ENCODE data around the gene FKBP2.

The FKBP2 gene

GRCh38 chr11:64265176-64266160 is 24.6 kb downstream of the FKBP2 start:
- no peak for DNase-seq

GRCh38 chr11:64266339-64266738 is 25.4 kb downstream of the FKBP2 start:
- no peak for DNase-seq

GRCh38 chr11:64267207-64267945 is 26.5 kb downstream of the FKBP2 start:
- DNase-seq: peak; percentile 77

DNA sequence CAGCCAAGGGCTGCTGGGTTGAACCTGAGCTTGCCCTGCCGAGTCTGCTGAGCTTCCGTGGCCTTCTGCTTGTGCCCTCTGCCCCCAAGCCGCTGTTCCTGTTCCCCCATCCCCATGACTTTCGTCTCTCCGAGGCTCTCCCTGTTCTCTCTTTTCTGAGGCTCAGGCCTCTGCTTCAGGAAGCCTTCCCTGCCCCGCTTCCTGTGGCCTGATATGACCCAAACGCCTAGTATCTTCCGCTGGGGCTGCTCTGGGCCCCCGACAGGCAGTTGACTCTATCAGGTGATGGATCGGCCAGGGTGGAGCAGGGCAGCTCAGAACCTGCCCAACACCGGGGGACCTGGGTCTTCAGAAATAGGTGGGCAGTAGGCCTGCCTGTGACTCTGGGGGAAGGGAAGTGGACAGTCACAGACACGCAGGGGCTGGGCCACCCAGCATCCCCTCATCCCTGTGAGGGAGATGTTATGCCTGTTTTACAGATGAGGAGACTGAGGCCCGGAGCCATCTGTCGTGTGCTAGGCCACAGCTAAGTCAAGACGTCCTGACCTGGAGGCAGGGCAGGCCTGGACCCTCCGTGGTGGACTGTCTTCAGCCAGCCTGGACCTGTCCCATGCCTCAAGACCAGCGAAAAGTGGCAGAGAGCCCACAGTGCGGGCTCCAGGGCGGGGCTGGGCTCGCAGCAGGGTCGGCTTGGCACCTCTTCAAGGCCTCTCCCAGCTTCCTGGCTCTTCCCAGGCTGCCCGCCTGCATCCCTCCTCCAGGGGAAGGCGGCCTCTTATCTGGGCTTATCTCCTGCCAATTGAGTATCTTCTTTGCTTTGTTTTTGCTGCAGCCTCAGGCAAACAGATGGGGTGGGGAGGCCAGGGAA is 27.4 kb downstream of the FKBP2 start:
- DNase-seq: peak; percentile 27

DNA sequence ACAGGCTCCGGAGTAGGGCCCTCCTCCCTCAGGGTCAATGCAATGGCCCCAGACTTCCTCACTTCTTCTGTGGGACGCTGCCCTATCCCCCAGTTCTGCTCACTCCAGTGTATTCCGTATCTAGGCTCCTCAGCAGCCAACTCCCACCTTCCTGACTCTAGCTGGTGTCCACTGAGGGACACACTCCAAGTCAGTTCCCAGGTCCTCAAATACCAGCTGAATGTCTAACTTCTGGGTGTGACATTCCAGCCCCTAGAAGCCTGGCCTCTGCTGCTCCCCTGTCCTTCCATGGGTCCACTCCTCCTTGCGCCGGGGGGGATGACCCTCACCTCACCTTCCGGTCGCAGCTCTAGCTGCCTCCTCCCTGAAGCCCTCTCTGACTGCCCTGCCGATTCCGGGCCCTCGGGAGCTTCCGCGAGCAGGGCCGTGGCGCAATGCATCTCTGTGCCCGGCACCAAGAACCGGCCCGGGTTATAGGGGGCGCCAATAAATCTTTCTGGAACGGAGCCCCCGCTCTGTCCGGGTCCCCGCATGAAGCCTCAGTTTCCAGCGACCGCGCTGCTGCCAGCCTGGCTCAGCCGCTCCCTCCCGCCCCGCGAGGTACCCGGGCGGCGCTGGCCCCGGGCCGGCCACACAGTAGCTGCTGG is 28.1 kb downstream of the FKBP2 start:
- DNase-seq: no peak

DNA sequence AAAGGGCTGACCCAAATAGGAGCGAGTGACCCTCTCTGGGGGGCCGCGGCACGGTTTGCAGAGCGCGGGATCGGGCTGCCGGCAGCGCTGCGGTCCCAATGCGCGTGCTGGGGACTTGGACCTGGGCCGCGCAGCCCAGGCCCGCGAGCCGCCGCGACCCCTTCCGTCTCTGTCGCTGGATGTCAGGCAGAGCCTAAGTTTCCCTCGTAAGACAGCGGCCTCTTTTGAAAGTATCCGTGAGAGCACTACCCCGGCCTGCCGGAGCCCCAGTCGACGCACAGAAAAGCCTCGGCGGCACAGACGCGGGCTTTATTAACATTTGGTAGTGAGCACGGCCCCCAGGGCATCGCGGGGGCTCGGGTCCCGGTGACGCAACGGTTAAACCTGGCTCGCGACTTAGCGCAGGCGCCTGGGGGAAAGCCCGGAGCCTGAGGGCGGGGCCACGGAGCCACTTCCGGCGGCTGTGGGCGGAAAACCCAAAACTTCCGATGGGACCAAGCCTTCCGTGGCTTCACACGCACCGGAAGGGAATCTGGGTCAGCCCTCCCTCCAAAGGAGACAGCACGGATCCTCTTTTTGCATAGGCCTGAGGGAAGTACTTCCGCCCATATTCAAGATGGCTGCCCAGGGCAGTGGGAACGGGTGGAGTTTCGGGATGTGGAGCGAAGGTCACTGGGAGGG is 28.8 kb downstream of the FKBP2 start:
- peak; percentile 99 for DNase-seq

DNA sequence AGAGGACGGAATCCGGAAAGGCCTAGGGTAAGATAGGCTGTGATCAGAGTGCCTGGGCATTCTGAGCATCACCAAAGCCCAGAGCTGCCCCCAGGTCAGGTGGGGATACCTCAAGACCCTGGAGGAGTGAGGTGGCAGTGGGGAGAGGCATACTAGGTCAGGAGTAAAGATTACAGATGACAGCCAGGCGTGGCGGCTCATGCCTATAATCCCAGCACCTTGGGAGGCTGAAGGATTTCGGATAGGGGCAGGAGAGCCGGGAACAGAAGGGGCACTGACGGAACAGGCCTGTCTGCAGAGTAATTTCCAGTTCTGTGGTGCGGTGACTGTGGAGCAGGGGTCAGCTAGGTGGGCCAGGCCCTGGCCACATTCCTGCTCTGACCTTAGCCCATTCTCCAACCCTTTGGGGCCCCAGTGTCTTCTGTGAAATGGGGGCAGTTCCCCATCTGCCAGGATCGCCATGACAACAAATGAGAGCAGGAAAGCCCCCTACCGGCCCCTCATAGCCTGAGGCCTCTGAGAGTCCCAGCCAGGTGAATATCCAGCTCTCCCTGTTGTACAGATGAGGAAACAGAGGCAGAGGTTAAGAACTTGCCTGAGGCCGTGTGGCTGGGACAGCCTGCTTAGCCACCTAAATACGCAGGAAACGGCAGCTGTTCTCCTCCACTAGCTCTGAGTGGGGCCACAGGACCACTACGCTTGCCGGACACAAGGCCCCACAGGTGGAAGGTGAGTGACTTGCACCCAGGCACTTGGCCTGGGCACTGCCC is 34.3 kb downstream of the FKBP2 start:
- no peak for DNase-seq

DNA sequence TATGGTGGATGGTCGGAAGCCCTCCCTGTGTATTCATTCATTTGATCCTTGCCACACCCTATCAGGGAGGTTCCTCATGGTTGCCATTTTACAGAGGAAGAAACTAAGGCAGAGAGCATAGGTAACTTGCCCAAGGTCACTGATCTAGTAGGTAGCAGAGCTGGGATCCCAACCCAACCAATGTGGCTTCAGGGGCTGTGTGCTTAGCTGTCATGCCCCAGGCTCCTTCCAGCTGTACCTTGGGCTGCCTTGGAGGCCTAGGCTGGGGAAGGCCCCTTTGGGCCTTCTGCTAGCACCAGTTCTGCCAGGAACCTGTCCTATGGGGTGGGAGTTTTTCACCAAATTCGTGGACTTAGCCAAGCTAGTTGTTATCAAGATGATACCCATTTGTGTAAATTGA is 34.9 kb downstream of the FKBP2 start:
- no peak for DNase-seq

GRCh38 chr11:64276653-64277431 is 35.9 kb downstream of the FKBP2 start:
- no peak for DNase-seq

GRCh38 chr11:64278576-64279190 is 37.8 kb downstream of the FKBP2 start:
- DNase-seq: no peak

- DNase-seq: no peak
Measured at GRCh38 chr11:64281957-64282770, 41.3 kb downstream of the FKBP2 start.

DNA sequence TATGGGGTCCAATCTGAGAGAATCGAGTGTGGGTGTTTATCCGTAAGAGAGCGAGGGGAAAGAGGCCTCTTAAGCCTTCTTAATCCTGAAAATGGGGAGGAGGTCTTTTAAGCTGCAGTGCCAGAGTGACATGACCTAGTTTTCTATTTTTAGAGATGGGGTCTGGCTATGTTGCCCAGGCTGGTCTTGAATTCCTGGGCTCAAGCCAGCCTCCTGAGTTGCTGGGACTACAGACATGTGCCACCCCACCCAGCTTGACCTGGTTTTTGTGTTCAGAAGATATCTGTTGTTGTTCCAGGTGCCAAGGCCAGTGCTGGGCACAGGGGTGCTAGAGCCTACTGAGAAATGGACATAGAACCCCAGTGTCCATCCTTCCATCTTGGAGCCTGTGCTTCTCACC is 42.2 kb downstream of the FKBP2 start:
- no peak for DNase-seq

DNA sequence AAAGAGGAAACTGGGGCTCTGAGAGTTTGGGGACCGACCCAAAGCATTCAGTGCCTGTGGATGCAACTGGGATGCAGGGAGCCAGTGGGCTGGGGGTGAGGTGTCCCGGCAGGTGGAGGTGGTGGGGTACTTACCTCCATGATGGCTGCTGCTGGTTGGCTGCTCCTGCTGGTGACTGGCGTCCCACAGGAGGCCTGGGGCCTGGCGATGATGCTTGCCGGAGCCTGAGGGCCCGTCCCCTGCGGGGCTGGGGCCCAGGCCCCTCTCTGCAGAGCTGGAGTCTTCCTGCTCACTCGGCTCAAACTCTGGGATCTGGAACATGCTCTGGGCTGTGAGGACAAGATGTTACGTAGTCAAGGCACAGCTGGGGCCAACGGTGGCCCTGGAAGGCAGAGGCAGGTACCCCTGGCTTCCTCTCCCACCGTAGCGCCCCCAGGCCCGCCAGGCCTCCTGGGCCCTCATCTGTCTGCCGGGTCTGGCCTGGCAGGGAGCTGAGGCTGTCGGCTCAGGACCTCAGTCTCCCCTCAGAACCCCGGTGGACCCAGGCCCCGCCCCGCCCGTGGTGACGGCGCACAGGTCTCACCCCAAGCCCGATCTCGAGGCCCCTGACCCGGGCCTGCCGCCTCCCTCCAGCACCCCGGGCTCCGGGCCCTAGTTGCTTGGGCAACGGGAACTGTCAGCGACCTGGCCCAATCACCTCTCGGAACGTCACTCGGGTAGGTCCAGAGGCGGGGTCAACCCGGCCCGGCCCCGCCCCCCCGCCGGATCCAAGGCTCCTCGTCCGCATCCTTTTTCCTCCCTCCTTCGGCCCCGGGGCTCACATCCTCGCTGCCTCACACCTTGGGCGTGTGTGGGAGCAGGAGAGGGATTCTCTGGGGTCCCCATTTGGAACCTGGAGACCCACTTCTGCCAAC is 43.4 kb downstream of the FKBP2 start, which contains the start of gene BAD:
Gene BAD (minus strand): TSS at position 618 of the 914 bp plus-strand sequence. CDS start 297 bp downstream, at position 321.
- peak; percentile 89 for DNase-seq

GRCh38 chr11:64284962-64285884 is 44.3 kb downstream of the FKBP2 start, which contains the start of gene GPR137:
Gene GPR137, plus strand, starts transcription at chr11:64285848. Its CDS starts 677 bp downstream, at chr11:64286525.
- DNase-seq: no peak

DNA sequence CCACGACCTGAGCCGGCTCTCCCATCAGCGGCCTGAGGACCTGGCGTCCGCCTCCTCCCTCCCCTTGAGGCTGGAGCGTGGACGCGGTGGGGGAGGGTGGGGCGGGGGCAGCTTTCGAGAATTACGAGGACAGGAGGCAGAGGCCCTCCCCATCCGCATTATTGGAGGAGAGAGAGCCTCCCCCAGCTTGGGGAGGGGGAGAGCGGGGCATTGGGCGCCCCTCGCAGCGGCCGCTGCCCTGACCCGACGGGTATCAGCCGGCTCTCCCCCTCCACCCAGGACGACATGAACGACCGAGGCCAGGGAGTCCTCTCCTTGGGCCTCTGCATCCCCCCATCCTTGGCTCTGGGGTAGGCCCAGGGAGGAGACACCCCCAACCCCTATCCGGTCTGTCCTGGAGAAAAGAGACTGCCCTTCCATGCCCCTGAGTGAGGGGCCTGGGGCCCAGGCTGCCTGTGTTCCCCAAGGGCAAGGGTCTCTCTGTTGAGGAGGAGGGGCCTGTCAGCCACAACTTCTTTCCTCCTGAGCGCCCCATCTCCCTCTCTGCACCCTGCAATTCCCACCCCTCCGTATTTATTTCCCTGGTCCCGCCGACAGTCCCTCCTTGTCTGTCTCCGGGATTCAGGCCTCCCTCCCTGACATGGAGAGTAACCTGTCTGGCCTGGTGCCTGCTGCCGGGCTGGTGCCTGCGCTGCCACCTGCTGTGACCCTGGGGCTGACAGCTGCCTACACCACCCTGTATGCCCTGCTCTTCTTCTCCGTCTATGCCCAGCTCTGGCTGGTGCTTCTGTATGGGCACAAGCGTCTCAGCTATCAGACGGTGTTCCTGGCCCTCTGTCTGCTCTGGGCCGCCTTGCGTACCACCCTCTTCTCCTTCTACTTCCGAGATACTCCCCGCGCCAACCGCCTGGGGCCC is 45.2 kb downstream of the FKBP2 start:
- DNase-seq: peak; percentile 17
